Renal cortex interstitium (tissue), 11 donors: ENCODE results near the gene ASXL1. TPM values are rescaled to one million over a fixed set of nuclear protein-coding genes. Genes with fewer than 3 reads are reported as not detected.

ENCODE experiments used
- DNase-seq, 11 donors: peaks; one replicate each; pipeline ENCODE4 v3.0.0-alpha.2; 2013; ENCODE audit warnings: low read depth in 9 of 11, low spot score in 4 of 11; ENCODE audit errors: extremely low read depth in 1 of 11
- polyA plus RNA-seq, 3 donors: library from polyadenylated mRNA; unstranded; fragments of 120-200 nt; gene quantifications; one replicate each; pipeline ENCODE4 v1.2.1, GENCODE V29; 2013; ENCODE audit not compliant: insufficient read length in 3 of 3

Gene ASXL1
- polyA plus RNA-seq, 3 donors: 61.9 to 78.5 (median 72.4) TPM

DNA sequence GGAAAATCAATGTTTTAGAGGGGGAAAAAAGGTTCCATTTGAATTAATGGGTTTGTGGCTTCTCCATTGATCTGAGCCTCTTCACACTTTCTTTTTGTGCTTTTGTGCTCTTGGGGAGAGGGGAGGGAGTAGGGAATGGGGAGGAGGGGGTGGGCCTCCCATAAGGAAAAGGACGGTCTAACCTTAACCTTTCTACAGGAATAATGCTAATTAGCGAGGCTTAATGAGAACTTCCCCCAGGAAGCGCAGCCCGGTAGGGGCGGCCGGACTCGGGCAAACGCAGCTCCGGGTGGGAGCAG, 124.0 kb downstream of the ASXL1 start:
- no peak for DNase-seq

DNA sequence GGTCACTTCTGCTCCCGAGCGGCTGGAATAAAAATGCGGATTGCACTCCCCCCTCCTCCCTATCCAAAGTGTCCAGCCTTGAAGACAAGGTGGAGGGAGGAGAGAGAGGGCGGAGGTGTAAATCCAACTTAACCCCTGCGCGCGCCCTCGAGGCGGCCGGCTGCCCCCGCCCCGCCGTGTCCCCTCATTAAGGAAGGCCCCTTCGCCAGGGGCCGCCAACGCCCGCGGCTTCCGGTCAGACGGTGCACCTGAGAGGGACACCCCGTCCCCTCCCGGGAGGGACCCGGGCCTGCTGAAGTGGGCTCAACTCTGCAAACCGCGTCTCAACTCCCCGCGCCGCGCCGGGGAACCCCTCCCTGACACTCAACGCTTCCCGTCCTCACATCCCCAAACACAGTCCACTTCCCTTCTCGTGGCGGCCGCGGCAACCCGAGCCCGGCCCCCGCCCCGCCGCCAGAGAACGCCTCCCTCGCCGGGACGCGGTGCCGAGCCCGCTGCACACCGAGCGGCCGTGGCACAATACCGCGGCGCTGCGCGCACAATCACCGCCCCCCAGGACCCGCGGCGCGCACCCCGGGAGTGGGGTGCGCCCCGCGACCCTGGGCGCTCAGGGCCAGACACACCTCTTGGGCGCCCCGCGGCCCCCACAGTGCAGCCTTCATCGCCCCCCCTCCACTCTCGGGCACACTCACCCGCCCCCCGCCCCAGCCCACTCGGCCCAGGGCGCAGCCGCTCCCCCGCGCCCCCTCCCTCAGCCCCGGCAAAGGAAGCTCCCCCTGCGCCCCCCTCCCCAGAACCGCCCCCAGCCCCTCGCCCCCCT, 124.5 kb downstream of the ASXL1 start:
- no peak for DNase-seq

DNA sequence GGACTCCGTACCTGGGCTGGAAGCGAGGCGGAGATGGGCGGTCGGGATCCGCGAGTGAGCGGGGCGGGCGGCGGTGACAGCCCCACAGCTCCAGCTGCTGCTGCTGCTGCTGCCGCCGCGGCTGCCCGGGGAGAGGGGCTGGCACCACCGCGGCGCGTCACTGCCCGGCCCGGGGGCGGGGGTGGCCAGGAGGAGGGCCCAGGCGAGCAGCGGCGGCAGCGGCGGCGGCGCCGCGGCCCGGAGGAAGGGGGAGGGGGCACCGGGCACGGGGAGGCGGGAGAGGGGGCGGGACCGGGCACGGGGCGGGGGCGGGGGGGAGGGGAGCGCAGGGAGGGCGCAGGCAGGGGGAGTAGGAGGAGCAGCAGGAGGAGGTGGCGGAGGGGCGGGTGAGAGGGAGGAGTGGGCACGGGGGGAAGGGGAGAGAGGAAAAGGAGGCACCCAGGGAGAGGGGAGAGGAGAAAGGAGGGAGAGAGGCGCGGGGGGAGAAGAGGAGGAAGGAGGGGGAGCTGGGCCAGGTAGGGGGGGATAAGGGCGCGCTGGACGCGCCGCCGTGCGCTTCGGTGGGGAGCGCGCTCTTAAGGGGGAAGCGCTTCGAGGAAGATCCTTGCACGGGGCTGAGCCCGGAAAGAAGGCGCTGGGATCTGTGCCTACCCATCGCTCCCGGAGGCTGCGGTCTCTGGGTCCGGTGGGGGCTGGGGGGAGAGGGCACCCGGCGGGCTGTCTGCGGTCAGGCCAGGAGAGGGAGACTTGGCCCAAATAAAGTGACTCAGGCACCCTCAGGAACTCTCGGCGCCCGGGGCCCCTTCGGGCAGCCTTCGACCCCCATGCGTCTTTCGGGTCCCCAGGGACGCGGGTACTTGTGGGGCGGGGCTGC, 125.5 kb downstream of the ASXL1 start:
- DNase-seq: peak in 5 of 11 donors; percentile 71 to 90 (median 84)

DNA sequence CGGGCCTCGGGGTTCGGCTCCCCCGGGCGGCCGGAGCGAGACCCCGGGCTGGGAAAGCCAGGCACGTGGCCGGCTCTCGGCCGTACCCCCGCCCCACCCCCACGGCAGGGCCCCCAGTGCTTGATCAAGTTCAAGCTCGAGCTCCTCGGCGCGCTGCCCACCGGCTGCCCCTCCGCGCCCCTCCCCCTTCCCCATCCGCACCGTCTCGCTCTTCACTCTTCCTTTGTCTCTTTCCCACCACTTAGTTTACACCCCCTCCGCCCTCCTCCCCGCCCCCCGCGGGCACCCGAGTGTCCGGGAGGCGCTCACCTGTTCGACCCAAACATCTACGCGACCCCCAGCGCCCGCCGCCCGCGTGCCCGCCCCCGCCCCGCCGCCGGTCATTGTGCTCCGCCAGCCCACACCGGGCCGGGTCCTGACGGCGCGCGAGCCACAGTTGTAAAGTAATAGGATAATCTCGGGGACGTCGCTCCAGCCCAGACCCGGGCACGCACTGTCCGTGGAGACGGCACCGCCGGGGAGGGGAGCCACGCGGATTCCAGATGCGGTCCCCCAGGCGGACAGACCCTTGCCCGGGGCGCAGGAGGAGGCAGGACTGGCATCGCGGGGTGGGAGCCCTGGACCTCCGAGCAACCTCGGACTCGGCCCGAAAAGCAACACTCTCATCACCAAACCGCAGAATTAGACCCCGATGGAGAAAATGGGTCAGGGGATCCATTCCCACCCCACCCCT, 126.3 kb downstream of the ASXL1 start:
- DNase-seq: no peak

DNA sequence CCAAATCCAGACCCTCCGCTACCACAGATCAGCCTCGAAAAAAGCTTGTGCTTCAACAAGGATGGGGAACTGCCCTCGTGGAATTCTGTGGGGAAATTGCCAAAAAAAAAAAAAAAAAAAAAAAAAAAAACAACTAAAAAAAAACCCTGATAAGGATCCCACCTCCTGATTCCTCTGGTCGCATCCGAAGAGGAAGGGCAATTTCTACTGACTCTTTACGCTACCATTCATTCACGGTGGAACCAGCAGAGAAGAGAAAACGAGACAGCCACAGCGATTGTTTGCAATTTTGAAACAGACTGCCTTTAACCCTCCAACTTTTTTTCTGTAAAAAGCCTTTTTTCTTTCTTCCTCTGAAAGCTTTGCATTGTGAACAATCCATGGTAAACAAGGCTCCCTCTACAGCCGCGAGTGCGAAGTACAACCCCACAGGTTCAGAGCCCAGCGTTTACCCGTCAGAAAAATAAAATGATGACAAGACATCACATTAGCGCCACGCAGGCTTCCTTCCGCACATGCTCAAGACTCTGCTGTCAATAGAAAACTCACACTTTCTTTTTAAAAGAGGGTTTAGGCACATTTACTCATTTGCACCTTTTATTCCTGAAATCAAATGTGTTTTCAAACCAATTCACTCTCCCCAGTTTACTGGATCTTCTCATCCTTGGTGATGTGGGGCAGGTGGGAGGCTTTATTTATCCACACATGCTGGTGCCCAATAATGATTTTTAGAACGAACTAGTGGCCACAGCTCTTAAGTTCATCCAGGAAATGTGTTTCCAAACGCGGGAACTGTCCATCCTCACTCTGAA, 127.0 kb downstream of the ASXL1 start:
- DNase-seq: peak in 1 of 11 donors; percentile 87

DNA sequence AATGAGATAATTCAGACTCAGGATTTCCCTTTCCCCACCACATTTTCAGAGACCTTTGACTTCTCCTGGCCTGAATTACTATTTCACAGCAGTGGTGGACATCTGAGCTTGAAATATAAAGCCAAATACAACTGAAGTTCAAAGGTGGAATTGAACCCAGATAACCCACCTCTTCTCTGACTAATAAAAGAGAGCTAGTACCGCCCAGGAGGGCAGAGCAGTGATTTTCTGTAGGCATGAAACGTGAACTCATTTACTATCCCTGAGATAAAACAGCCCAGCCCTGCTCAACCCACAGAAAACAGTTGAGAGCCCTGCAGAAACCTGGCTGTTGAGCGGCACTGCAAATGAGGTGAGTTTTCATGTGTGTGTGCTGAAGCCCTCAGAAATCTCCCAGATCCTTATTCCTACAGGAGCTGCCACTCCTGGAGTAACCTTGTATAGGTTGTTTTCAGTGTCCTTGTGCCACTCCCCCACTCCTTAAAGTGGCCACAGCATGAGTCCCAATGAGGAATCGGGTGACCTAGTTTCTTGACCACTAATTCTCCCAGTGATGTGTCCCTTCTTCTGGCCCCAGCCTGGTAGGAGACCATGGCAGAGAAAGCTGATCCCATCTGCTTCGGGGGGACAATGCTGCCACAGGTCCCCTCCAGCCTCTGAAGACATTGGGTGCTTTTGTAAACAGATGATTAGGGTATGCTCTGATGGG, 127.8 kb downstream of the ASXL1 start:
- DNase-seq: no peak

DNA sequence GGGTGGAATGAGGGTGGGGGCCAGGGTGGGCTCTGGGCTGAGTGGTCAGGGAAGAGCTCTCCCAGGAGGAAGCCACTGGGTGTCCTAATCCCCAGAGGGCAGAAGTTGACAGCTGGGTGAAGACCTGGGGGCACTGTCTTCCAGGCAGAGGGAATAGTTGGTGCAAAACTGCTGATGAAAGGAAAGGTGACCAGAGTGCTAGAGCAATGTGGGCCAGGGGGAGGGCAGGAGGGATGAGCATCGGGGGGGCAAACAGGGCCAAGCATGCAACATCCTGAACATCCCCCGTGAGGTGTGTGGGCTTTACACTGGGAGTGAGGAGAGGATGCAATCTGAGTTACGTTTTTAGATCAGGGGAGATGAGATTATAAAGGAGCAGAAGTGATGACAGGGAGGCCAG, 129.2 kb downstream of the ASXL1 start:
- no peak for DNase-seq

DNA sequence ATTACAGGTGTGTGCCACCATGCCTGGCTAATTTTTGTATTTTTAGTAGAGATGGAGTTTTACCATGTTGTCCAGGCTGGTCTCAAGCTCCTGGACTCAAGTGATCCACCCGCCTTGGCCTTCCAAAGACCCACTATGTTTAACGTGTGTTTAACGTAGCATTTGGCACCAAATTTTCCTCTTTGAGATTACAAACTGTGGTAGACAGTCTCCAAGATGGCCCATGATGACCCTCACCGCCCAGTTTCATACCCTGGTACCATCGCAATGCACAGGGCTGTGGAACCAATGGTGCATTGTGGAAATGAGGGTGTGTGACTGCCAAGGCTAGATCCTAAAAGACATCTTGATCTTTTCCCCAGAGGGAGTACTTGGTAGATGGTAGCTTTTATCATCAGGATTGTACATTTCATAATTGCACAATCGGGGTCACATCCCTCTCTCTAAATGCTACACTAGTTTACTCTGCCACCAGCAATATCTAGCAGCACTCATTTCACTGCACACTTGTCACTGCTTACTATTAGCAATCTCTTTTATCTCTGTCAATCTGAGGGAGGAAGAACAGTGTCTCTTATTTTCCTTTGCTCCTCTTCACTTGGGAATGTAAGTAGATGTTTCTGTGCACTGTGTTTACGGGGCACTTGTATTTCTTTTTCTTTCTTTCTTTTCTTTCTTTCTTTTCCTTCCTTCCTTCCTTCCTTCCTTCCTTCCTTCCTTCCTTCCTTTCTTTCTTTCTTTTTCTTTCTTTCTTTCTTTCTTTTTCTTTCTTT, 130.1 kb downstream of the ASXL1 start:
- DNase-seq: no peak

Other genes with a start within 250 kb of the ASXL1 start
- gene TM9SF4, start 248.6 kb upstream of the ASXL1 start, polyA plus RNA-seq: 10 to 100 TPM; 66.5 to 73.0 (median 68.9) TPM
- gene PLAGL2, start 150.6 kb upstream of the ASXL1 start, polyA plus RNA-seq: 10 to 100 TPM; 20.3 to 21.7 (median 21.4) TPM
- gene POFUT1, start 150.5 kb upstream of the ASXL1 start, polyA plus RNA-seq: 10 to 100 TPM; 40.8 to 45.0 (median 41.7) TPM
- 10 to 100 TPM; 42.5 to 43.5 (median 43.0) TPM for gene KIF3B, start 80.7 kb upstream of the ASXL1 start, polyA plus RNA-seq
- gene NOL4L, start 227.0 kb downstream of the ASXL1 start, polyA plus RNA-seq: 10 to 100 TPM; 50.6 to 67.3 (median 57.2) TPM